Epidermal melanocyte (primary cell): Measurements from ENCODE around the gene MASP1.

ENCODE experiments used
- DNase-seq: peaks from one replicate; pipeline ENCODE4 v3.0.0; 2011; ENCODE audit warnings: low spot score; ENCODE audit not compliant: insufficient read length

MASP1 gene

GRCh38 chr3:187191271-187191670 lies 100.3 kb downstream of the MASP1 start:
- no peak for DNase-seq

DNA sequence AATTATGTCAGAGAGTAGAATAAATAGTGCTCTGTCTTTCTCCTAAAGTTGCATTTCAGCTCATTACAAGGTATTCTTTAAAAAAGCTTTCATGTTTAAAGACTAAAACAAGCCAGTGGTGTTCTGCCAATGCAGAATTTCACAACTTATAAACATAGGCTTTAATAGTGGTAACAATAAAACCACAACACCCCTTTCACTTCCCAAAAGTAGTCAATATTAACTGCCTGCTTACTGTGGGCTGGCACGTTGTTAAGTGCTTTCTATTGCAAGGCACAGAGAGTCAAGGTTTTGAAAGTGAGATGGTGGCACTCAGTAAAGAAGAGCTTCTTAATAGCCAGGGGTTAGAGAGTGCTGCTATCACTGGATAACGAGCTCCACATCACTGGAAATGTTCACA lies 102.6 kb downstream of the MASP1 start:
- no peak for DNase-seq

DNA sequence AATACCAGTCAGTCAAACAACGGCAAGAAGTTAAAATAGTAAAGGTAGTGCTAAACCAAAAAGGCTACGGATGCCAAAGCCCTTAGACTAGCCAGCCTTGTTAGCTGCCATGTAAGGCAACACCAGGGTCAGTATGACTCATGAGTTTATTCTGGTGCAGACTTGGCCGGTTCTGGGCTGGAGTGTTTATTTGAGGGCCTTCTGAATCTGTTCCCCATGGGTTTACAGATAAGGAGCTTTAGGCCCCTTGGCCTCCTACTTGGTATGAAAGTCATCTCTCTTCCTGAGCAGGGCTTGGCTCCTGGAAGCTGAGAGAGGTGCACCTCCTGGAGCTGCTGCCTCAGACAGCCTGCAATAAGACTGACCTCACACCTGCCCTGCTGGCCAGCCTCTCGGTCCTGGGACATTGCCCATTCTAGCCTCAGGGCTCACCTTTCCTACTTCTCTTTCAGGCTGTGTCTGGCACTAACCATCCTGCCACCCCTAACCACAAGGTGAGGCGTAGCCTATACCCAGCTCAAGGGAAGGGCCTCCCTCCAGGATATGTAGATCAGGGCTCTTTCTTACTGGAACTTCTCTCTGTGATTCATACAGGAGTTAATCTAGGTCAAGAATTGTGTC lies 104.6 kb downstream of the MASP1 start:
- DNase-seq, result no peak

- no peak for DNase-seq
Measured at GRCh38 chr3:187186375-187186774, 105.2 kb downstream of the MASP1 start.

GRCh38 chr3:187185759-187186158 lies 105.8 kb downstream of the MASP1 start:
- no peak for DNase-seq
